ENCODE results near the gene LDB2. TPM values are rescaled to one million over a fixed set of nuclear protein-coding genes. Genes with fewer than 3 reads are reported as not detected.

LDB2 gene
- total and polyA plus RNA-seq, 2 donors (not counting 1 experiment from before 2014, with no cell fraction given), result not detected

GRCh38 chr4:16659079-16659478 lies 239.4 kb downstream of the LDB2 start:
- ChIA-PET POLR2A (no interaction called here), CTCF (no interaction called here)
- H2AFZ ChIP-seq (ENCODE audit: insufficient read depth, low read depth, low read length, poor library complexity, severe bottlenecking), result no peak overlapping the region
- no peak for ATAC-seq (ENCODE audit: low read depth)
- no peaks in the 10 kb centered on the region for H3K4me1 ChIP-seq (ENCODE audit: control insufficient read depth in 2 of 2, insufficient read depth in 2 of 2, low read length in 2 of 2)
- Mint-ChIP-seq H3K4me3 (no peak overlapping the region), H3K27ac (no peak overlapping the region), H3K27me3 (no peaks in the 10 kb centered on the region), H3K9me3 (ENCODE audit: insufficient read depth) (no peaks in the 10 kb centered on the region), H3K4me1 (no peaks in the 10 kb centered on the region)
- WGBS (ENCODE audit: insufficient coverage), result no CpG with 5 or more reads among the region's 6 CpGs
- no peak overlapping the region for H3K4me2 ChIP-seq (replicated peaks; ENCODE audit: low read depth, low read length, poor library complexity, severe bottlenecking)
- TF ChIP-seq EZH2 (IDR thresholded peaks at IDR 0.05; ENCODE audit: borderline replicate concordance, insufficient read depth, low read depth, low read length, poor library complexity, severe bottlenecking), result no peak
- no peaks in the 10 kb centered on the region for H3K36me3 ChIP-seq (replicated peaks in 1 of 2; ENCODE audit: control extremely low read depth in 1 of 2, control insufficient read depth in 1 of 2, extremely low read depth in 1 of 2, insufficient read depth in 2 of 2, low read length in 1 of 2)
- no peaks in the 10 kb centered on the region for H3K79me2 ChIP-seq (ENCODE audit: control insufficient read depth, insufficient read depth, low read length)
- H3K9ac ChIP-seq (ENCODE audit: low read length), result no peak overlapping the region
- H3K9me3 ChIP-seq (ENCODE audit: control extremely low read depth in 1 of 3, control insufficient read depth in 2 of 3, insufficient read depth in 1 of 3, low read length in 2 of 3), result no peaks in the 10 kb centered on the region
- H4K20me1 ChIP-seq (ENCODE audit: control insufficient read depth, insufficient read depth, low read length, poor library complexity, severe bottlenecking), result no peaks in the 10 kb centered on the region
- DNase-seq, result no peak
- intact Hi-C loops (cut with micrococcal nuclease), result no loop called here
- H3K27ac ChIP-seq (ENCODE audit: low read length in 2 of 2), result no peak overlapping the region
- no peak overlapping the region for H3K4me3 ChIP-seq (ENCODE audit: control extremely low read depth in 1 of 5, extremely low read depth in 1 of 5, insufficient read depth in 1 of 5, low read depth in 2 of 5, low read length in 4 of 5)
- no peaks in the 10 kb centered on the region for H3K27me3 ChIP-seq (replicated peaks in 1 of 4; ENCODE audit: control extremely low read depth in 1 of 4, control insufficient read depth in 3 of 4, insufficient read depth in 4 of 4, low read length in 3 of 4)

- no peaks in the 10 kb centered on the region for H3K9me3 Mint-ChIP-seq (ENCODE audit: insufficient read depth)
- WGBS (ENCODE audit: insufficient coverage), result 100% methylated on average over 1 of the region's 2 CpGs
- no peak overlapping the region for H2AFZ ChIP-seq (ENCODE audit: insufficient read depth, low read depth, low read length, poor library complexity, severe bottlenecking)
- no peak for ATAC-seq (ENCODE audit: low read depth)
- no peaks in the 10 kb centered on the region for H3K9me3 ChIP-seq (ENCODE audit: control extremely low read depth in 1 of 3, control insufficient read depth in 2 of 3, insufficient read depth in 1 of 3, low read length in 2 of 3)
- H3K27me3 ChIP-seq (replicated peaks in 1 of 4; ENCODE audit: control extremely low read depth in 1 of 4, control insufficient read depth in 3 of 4, insufficient read depth in 4 of 4, low read length in 3 of 4), result no peaks in the 10 kb centered on the region
- H3K36me3 ChIP-seq (replicated peaks in 1 of 2; ENCODE audit: control extremely low read depth in 1 of 2, control insufficient read depth in 1 of 2, extremely low read depth in 1 of 2, insufficient read depth in 2 of 2, low read length in 1 of 2), result no peaks in the 10 kb centered on the region
- no peak for DNase-seq
- H3K27ac ChIP-seq (ENCODE audit: low read length in 2 of 2), result no peak overlapping the region
- POLR2A ChIA-PET, result no interaction called here
- no peak overlapping the region for H3K27ac Mint-ChIP-seq
- no peaks in the 10 kb centered on the region for H3K4me1 ChIP-seq (ENCODE audit: control insufficient read depth in 2 of 2, insufficient read depth in 2 of 2, low read length in 2 of 2)
- TF ChIP-seq EZH2 (IDR thresholded peaks at IDR 0.05; ENCODE audit: borderline replicate concordance, insufficient read depth, low read depth, low read length, poor library complexity, severe bottlenecking) (no peak), CTCF (IDR thresholded peaks at IDR 0.05) (no peak)
- no peak overlapping the region for H3K4me2 ChIP-seq (replicated peaks; ENCODE audit: low read depth, low read length, poor library complexity, severe bottlenecking)
- H4K20me1 ChIP-seq (ENCODE audit: control insufficient read depth, insufficient read depth, low read length, poor library complexity, severe bottlenecking), result no peaks in the 10 kb centered on the region
- no peak overlapping the region for H3K4me3 Mint-ChIP-seq
- CTCF ChIA-PET, result no interaction called here
- H3K27me3 Mint-ChIP-seq, result no peaks in the 10 kb centered on the region
- no peak overlapping the region for H3K9ac ChIP-seq (ENCODE audit: low read length)
- no peak overlapping the region for H3K4me3 ChIP-seq (ENCODE audit: control extremely low read depth in 1 of 5, extremely low read depth in 1 of 5, insufficient read depth in 1 of 5, low read depth in 2 of 5, low read length in 4 of 5)
- no peaks in the 10 kb centered on the region for H3K4me1 Mint-ChIP-seq
- intact Hi-C loops (cut with micrococcal nuclease), result no loop called here
- H3K79me2 ChIP-seq (ENCODE audit: control insufficient read depth, insufficient read depth, low read length), result no peaks in the 10 kb centered on the region
These were observed 240.3 kb downstream of the LDB2 start for GRCh38 chr4:16658183-16658582.
